ENCODE results near the gene CHTF8. TPM values are rescaled to one million over a fixed set of nuclear protein-coding genes. Genes with fewer than 3 reads are reported as not detected.
A peak's percentile ranks its signal among the peaks of the same experiment; 100 is the strongest.

Gene CHTF8
- total RNA-seq, 2 experiments from 2014 or later: 25.8 to 28.5 TPM

DNA sequence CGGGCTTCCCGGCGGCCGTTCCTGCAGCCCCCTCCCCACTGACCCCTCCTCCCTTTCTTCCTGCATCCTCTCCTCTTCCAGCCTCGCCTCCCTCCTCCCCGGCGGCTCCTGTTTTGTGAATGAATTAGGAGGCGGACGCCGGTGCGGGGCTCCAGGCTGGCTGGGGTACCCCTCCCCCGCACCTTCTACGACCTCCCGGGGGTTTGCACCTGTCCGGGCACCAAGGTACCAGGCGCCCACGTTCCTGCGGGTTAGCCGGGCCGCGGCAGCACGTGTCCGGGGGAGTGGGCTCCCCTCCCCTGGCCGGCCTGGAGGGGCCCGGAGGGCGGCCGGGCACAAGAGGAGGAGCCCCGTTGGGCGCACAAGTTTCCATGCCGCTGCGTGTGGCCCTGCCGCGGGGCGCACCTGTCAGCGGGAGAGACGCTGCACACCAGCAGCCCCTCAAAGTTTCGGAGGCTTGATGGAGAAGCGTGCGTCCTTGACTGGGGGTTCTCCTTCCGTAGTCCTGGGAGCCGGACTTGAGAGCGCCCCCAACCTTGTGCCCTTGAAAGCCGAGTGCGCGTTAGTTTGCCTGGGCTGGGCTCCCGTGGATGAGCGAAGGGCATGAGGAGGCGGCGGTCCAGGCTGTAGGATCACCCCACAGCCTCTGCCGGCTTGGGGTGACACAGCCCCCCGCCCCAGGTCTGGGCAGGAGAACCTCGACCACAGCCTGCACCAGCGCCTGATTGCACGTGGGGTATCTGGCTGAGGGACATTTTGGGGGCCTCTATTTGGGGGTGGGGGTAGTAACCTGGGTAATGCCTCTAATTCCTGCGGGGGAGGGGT lies 25.7 kb downstream of the CHTF8 start:
- peaks cover 0 to 9% of the 10 kb centered on the region in 2 experiments for H3K9me3 ChIP-seq (ENCODE audit: control insufficient read depth in 1 of 2, insufficient read depth in 1 of 2, low read length in 2 of 2)
- ChIA-PET CTCF (no interaction called here), POLR2A (no interaction called here)
- ATAC-seq (ENCODE audit: poor library complexity) (no peak), DNase-seq (no peak)
- Mint-ChIP-seq H3K4me3 (peak overlapping the region; percentile 69), H3K27me3 (peaks cover 54% of the 10 kb centered on the region), H3K9me3 (no peaks in the 10 kb centered on the region), H3K4me1 (ENCODE audit: low read depth) (peaks cover 22% of the 10 kb centered on the region), H3K36me3 (ENCODE audit: low read depth) (peaks cover 24% of the 10 kb centered on the region), H3K27ac (no peak overlapping the region)
- no peak overlapping the region for H3K27ac ChIP-seq (ENCODE audit: low read depth in 1 of 2, low read length in 2 of 2)
- TF ChIP-seq, protein P1, sequence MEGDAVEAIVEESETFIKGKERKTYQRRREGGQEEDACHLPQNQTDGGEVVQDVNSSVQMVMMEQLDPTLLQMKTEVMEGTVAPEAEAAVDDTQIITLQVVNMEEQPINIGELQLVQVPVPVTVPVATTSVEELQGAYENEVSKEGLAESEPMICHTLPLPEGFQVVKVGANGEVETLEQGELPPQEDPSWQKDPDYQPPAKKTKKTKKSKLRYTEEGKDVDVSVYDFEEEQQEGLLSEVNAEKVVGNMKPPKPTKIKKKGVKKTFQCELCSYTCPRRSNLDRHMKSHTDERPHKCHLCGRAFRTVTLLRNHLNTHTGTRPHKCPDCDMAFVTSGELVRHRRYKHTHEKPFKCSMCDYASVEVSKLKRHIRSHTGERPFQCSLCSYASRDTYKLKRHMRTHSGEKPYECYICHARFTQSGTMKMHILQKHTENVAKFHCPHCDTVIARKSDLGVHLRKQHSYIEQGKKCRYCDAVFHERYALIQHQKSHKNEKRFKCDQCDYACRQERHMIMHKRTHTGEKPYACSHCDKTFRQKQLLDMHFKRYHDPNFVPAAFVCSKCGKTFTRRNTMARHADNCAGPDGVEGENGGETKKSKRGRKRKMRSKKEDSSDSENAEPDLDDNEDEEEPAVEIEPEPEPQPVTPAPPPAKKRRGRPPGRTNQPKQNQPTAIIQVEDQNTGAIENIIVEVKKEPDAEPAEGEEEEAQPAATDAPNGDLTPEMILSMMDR (IDR thresholded peaks at IDR 0.05): no peak
- H3K4me3 ChIP-seq (ENCODE audit: low read length): peak overlapping the region; percentile 20
- intact Hi-C loops (cut with DNase I, micrococcal nuclease): no loop called here
- H3K36me3 ChIP-seq (ENCODE audit: insufficient read depth, low read length): peaks cover 8% of the 10 kb centered on the region
- peaks cover 43% of the 10 kb centered on the region in 2 experiments for H3K27me3 ChIP-seq (ENCODE audit: control insufficient read depth in 1 of 2, insufficient read depth in 2 of 2, low read length in 2 of 2)
- peaks cover 28% of the 10 kb centered on the region for H3K4me1 ChIP-seq (ENCODE audit: insufficient read depth, low read length)

DNA sequence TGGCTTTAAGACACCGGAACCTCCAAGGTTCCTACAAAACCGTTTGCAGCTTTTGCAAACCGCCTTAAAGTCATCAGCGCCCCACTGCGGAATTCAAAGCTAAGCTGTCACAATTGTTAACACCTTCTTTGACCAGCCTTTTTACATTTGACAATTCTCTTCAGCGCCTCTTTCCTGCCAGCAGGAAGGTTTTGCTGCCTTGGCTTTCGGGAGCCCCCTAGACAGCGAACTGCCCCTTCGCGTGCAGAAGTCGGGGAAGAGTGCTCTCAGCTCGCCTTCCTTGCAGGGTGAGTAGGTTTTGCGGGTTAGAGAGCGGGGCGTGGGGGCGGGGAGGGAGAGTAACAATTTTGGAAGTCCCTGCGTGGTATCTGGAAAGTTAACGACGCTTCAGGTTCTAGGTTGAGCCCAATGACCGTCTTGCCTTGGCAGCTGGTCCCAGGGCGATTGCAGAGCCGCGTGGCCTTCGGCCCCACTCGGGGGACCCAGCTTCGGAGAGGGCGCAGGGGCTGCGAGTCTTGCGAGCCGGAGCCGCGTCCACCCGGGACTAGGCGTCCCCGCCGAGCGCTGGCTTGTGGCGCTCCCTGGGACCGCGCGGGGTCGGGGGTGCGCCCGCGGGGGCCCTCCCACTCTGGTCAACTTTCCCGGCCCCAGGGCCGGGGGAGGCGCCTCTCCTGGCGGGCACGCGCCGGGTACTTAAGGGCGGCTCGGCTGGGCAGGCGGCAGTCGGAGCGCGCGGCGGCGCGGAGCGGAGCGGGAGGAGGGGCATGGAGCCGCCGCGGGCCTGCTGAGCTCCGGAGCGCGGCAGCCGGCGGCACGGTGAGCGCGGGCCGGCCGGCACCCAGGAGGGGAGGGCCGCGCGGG lies 26.7 kb downstream of the CHTF8 start, which contains the start of gene HAS3:
Gene HAS3, plus strand, starts transcription at position 153 of the 861 bp plus-strand sequence. CDS start 3,743 bp downstream, outside the sequence.
- CTCF ChIA-PET: no interaction called here
- no peak within 1 kb of the TSS for H3K27ac Mint-ChIP-seq
- peak within 1 kb of the TSS; percentile 95 for H3K4me3 Mint-ChIP-seq
- Histone ChIP-seq H3K27ac (ENCODE audit: low read depth in 1 of 2, low read length in 2 of 2) (no peak within 1 kb of the TSS), H3K4me3 (ENCODE audit: low read length) (peak within 1 kb of the TSS; percentile 32), H3K9me3 (ENCODE audit: control insufficient read depth in 1 of 2, insufficient read depth in 1 of 2, low read length in 2 of 2) (peaks cover 0 to 9% of the 10 kb centered on the region in 2 experiments), H3K27me3 (ENCODE audit: control insufficient read depth in 1 of 2, insufficient read depth in 2 of 2, low read length in 2 of 2) (peaks cover 40 to 43% of the 10 kb centered on the region in 2 experiments), H3K36me3 (ENCODE audit: insufficient read depth, low read length) (peaks cover 8% of the 10 kb centered on the region), H3K4me1 (ENCODE audit: insufficient read depth, low read length) (peaks cover 28% of the 10 kb centered on the region)
- no peaks in the 10 kb centered on the region for H3K9me3 Mint-ChIP-seq
- TF ChIP-seq, protein P1 (IDR thresholded peaks at IDR 0.05): no peak
- POLR2A ChIA-PET: interaction anchor here (1.4 kb wide), 1 partner anchor 15 kb away, joined by 3 read pairs; no protein-coding TSS in a partner anchor
- DNase-seq (peak in 5 of 14 experiments; percentile 10 to 54 (median 14)), ATAC-seq (ENCODE audit: poor library complexity) (peak; percentile 71)
- intact Hi-C loops (cut with DNase I, micrococcal nuclease): no loop called here
- H3K4me1 Mint-ChIP-seq (ENCODE audit: low read depth): peaks cover 22% of the 10 kb centered on the region
- peaks cover 22% of the 10 kb centered on the region for H3K36me3 Mint-ChIP-seq (ENCODE audit: low read depth)
- peaks cover 54% of the 10 kb centered on the region for H3K27me3 Mint-ChIP-seq

GRCh38 chr16:69100071-69100691 lies 32.2 kb downstream of the CHTF8 start:
- no peak overlapping the region for H3K27ac Mint-ChIP-seq
- no peak overlapping the region for H3K27ac ChIP-seq (ENCODE audit: low read depth in 1 of 2, low read length in 2 of 2)
- H3K9me3 ChIP-seq (ENCODE audit: control insufficient read depth in 1 of 2, insufficient read depth in 1 of 2, low read length in 2 of 2): no peaks in the 10 kb centered on the region
- no peak overlapping the region for H3K4me3 Mint-ChIP-seq
- ChIA-PET POLR2A (no interaction called here), CTCF (no interaction called here)
- no peaks in the 10 kb centered on the region for H3K36me3 ChIP-seq (ENCODE audit: insufficient read depth, low read length)
- intact Hi-C loops (cut with DNase I, micrococcal nuclease): no loop called here
- no peaks in the 10 kb centered on the region for H3K9me3 Mint-ChIP-seq
- DNase-seq: no peak
- H3K27me3 ChIP-seq (ENCODE audit: control insufficient read depth in 1 of 2, insufficient read depth in 2 of 2, low read length in 2 of 2): peaks cover 7 to 8% of the 10 kb centered on the region in 2 experiments
- no peaks in the 10 kb centered on the region for H3K36me3 Mint-ChIP-seq (ENCODE audit: low read depth)
- H3K4me1 Mint-ChIP-seq (ENCODE audit: low read depth): peaks cover 1% of the 10 kb centered on the region
- H3K4me1 ChIP-seq (ENCODE audit: insufficient read depth, low read length): peaks cover 1% of the 10 kb centered on the region
- H3K27me3 Mint-ChIP-seq: peaks cover 19% of the 10 kb centered on the region
- no peak overlapping the region for H3K4me3 ChIP-seq (ENCODE audit: low read length)
- TF ChIP-seq, protein P1 (IDR thresholded peaks at IDR 0.05): no peak
- ATAC-seq (ENCODE audit: poor library complexity): no peak

All from CD4-positive, alpha-beta T cell (primary cell).